Neural crest cell (in vitro differentiated cells): ENCODE measurements around the gene PRIM2. TPM values are rescaled to one million over a fixed set of nuclear protein-coding genes. Genes with fewer than 3 reads are reported as not detected.
"Not testable (repeated sequence)": the region's sequence is repeated elsewhere in the genome, so short reads cannot be mapped to it uniquely, and the experiment has no call there.

ENCODE experiments used
- DNase-seq: peaks from one replicate; pipeline ENCODE4 v3.0.0; 2021; ENCODE audit warnings: low read depth, mixed read lengths, low spot score
- H3K27ac Mint-ChIP-seq: one replicate; pipeline ENCODE4 v1.8.0; 2021; ENCODE audit warnings: mild to moderate bottlenecking, mixed read lengths; ENCODE audit not compliant: unreplicated experiment
- H3K27me3 Mint-ChIP-seq: 2 replicates; pipeline ENCODE4 v1.8.0; 2021; ENCODE audit warnings: low read depth, mild to moderate bottlenecking, mixed read lengths
- H3K36me3 Mint-ChIP-seq: 2 replicates; pipeline ENCODE4 v1.8.0; 2021; ENCODE audit warnings: low read depth, mild to moderate bottlenecking, mixed read lengths
- H3K4me1 Mint-ChIP-seq: 2 replicates; pipeline ENCODE4 v1.8.0; 2021; ENCODE audit warnings: mixed read lengths
- H3K4me3 Mint-ChIP-seq: one replicate; pipeline ENCODE4 v1.8.0; 2021; ENCODE audit warnings: mild to moderate bottlenecking, mixed read lengths
- H3K9me3 Mint-ChIP-seq: 2 replicates; pipeline ENCODE4 v1.8.0; 2021; ENCODE audit warnings: mixed read lengths
- CTCF ChIP-seq: fragments of 200-600 bp; sonication (generic); conservative IDR thresholded peaks from 2 replicates; pipeline ENCODE4 v1.5.0; 2021; ENCODE audit warnings: antibody characterized with exemption, mild to moderate bottlenecking
- total RNA-seq: library from RNA; stranded (reverse); gene quantifications from 2 replicates; pipeline ENCODE4 v1.2.1, GENCODE V29; 2021

PRIM2 gene
- total RNA-seq, 1 donor from 2014 or later, result 35.6 TPM

- not testable (repeated sequence) for DNase-seq, H3K4me1 Mint-ChIP-seq, H3K27ac Mint-ChIP-seq, H3K36me3 Mint-ChIP-seq, H3K27me3 Mint-ChIP-seq, H3K9me3 Mint-ChIP-seq, H3K4me3 Mint-ChIP-seq
Measured at GRCh38 chr6:57572119-57572518, 254.7 kb downstream of the PRIM2 start.

- not testable (repeated sequence) for H3K9me3 Mint-ChIP-seq, H3K4me1 Mint-ChIP-seq, H3K27ac Mint-ChIP-seq, H3K36me3 Mint-ChIP-seq, DNase-seq, H3K27me3 Mint-ChIP-seq, H3K4me3 Mint-ChIP-seq
Measured at GRCh38 chr6:57572844-57573243, 255.4 kb downstream of the PRIM2 start.

GRCh38 chr6:57577023-57577422, 259.6 kb downstream of the PRIM2 start:
- not testable (repeated sequence) for H3K4me3 Mint-ChIP-seq, H3K9me3 Mint-ChIP-seq, H3K4me1 Mint-ChIP-seq, H3K27me3 Mint-ChIP-seq, H3K36me3 Mint-ChIP-seq, H3K27ac Mint-ChIP-seq, DNase-seq

GRCh38 chr6:57579489-57579888, 262.1 kb downstream of the PRIM2 start:
- H3K4me3 Mint-ChIP-seq, H3K27me3 Mint-ChIP-seq, H3K27ac Mint-ChIP-seq, H3K36me3 Mint-ChIP-seq, H3K4me1 Mint-ChIP-seq, H3K9me3 Mint-ChIP-seq, DNase-seq: not testable (repeated sequence)
- peak; percentile 57 for TF ChIP-seq CTCF

GRCh38 chr6:57581586-57581985, 264.2 kb downstream of the PRIM2 start:
- H3K27me3 Mint-ChIP-seq, DNase-seq, H3K4me3 Mint-ChIP-seq, H3K27ac Mint-ChIP-seq, H3K36me3 Mint-ChIP-seq, H3K9me3 Mint-ChIP-seq, H3K4me1 Mint-ChIP-seq: not testable (repeated sequence)

- not testable (repeated sequence) for H3K9me3 Mint-ChIP-seq, H3K27me3 Mint-ChIP-seq, H3K4me3 Mint-ChIP-seq, H3K27ac Mint-ChIP-seq, DNase-seq, H3K36me3 Mint-ChIP-seq, H3K4me1 Mint-ChIP-seq
Measured at GRCh38 chr6:57601105-57601504, 283.7 kb downstream of the PRIM2 start.

GRCh38 chr6:57605303-57605702, 287.9 kb downstream of the PRIM2 start:
- H3K9me3 Mint-ChIP-seq, H3K4me3 Mint-ChIP-seq, DNase-seq, H3K27ac Mint-ChIP-seq, H3K27me3 Mint-ChIP-seq, H3K4me1 Mint-ChIP-seq: not testable (repeated sequence)
- H3K36me3 Mint-ChIP-seq, result peaks cover 13% of the 10 kb centered on the region

- H3K9me3 Mint-ChIP-seq, DNase-seq, H3K4me3 Mint-ChIP-seq, H3K27me3 Mint-ChIP-seq, H3K4me1 Mint-ChIP-seq: not testable (repeated sequence)
- peaks cover 13% of the 10 kb centered on the region for H3K36me3 Mint-ChIP-seq
- H3K27ac Mint-ChIP-seq, result peak overlapping the region; percentile 84
Measured at GRCh38 chr6:57606331-57606730, 288.9 kb downstream of the PRIM2 start.

- H3K36me3 Mint-ChIP-seq, H3K4me1 Mint-ChIP-seq, DNase-seq, H3K27me3 Mint-ChIP-seq, H3K4me3 Mint-ChIP-seq, H3K9me3 Mint-ChIP-seq, H3K27ac Mint-ChIP-seq: not testable (repeated sequence)
Measured at GRCh38 chr6:57610612-57611011, 293.2 kb downstream of the PRIM2 start.

GRCh38 chr6:57618959-57619358, 301.5 kb downstream of the PRIM2 start:
- H3K36me3 Mint-ChIP-seq, H3K27me3 Mint-ChIP-seq, H3K27ac Mint-ChIP-seq, H3K4me1 Mint-ChIP-seq, H3K4me3 Mint-ChIP-seq, H3K9me3 Mint-ChIP-seq, DNase-seq: not testable (repeated sequence)

GRCh38 chr6:57631773-57632172, 314.3 kb downstream of the PRIM2 start:
- not testable (repeated sequence) for H3K27ac Mint-ChIP-seq, H3K9me3 Mint-ChIP-seq, H3K27me3 Mint-ChIP-seq, H3K4me1 Mint-ChIP-seq, DNase-seq, H3K4me3 Mint-ChIP-seq
- H3K36me3 Mint-ChIP-seq, result peaks cover 12% of the 10 kb centered on the region

GRCh38 chr6:57658526-57658925, 341.1 kb downstream of the PRIM2 start:
- DNase-seq, result not testable (repeated sequence)

GRCh38 chr6:57659794-57660193, 342.4 kb downstream of the PRIM2 start:
- not testable (repeated sequence) for H3K27ac Mint-ChIP-seq, H3K36me3 Mint-ChIP-seq, H3K4me1 Mint-ChIP-seq, H3K9me3 Mint-ChIP-seq, H3K27me3 Mint-ChIP-seq, DNase-seq, H3K4me3 Mint-ChIP-seq

More at GRCh38 chr6:57658526-57658925, 341.1 kb downstream of the PRIM2 start:
- H3K9me3 Mint-ChIP-seq, H3K4me3 Mint-ChIP-seq, H3K4me1 Mint-ChIP-seq, H3K27ac Mint-ChIP-seq, H3K36me3 Mint-ChIP-seq, H3K27me3 Mint-ChIP-seq: not testable (repeated sequence)

- H3K4me3 Mint-ChIP-seq, DNase-seq, H3K27ac Mint-ChIP-seq, H3K27me3 Mint-ChIP-seq, H3K9me3 Mint-ChIP-seq, H3K36me3 Mint-ChIP-seq, H3K4me1 Mint-ChIP-seq: not testable (repeated sequence)
Measured at GRCh38 chr6:57660940-57661339, 343.5 kb downstream of the PRIM2 start.
